NCI-H2107 (cell line): Measurements from ENCODE around the gene PDGFRA.
"Not testable (repeated sequence)": the region's sequence is repeated elsewhere in the genome, so short reads cannot be mapped to it uniquely, and the experiment has no call there.

ENCODE experiments used
- DNase-seq: peaks from one replicate; lab custom pipeline; 2025; lab: John Stamatoyannopoulos, UW

PDGFRA gene

GRCh38 chr4:54320826-54321685 lies 92.0 kb downstream of the PDGFRA start:
- DNase-seq = no peak

GRCh38 chr4:54322818-54323417 lies 93.8 kb downstream of the PDGFRA start:
- peak; percentile 54 for DNase-seq

GRCh38 chr4:54330896-54331295 lies 101.8 kb downstream of the PDGFRA start:
- DNase-seq = no peak

GRCh38 chr4:54332542-54332941 lies 103.4 kb downstream of the PDGFRA start:
- no peak for DNase-seq

- DNase-seq = no peak
These were observed 104.6 kb downstream of the PDGFRA start for GRCh38 chr4:54333657-54334056.

DNA sequence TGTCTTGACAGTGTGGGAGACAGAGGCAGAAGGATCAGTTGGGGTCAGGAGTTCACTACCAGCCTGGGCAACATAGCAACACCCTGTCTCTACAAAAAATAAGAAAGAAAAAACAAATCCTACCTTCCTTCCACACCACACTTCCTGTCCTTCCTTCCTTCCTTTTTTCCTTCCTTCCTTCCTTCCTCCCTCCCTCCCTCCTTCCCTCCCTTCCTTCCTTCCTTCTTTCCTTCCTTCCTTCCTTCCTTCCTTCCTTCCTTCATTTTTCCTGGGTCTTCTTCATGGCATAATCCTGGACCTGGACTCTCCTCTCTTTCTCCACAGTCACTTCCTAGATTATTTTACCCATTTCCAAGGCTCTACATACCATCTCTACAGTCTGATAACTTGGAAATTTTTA lies 105.7 kb downstream of the PDGFRA start:
- DNase-seq = not testable (repeated sequence)

DNA sequence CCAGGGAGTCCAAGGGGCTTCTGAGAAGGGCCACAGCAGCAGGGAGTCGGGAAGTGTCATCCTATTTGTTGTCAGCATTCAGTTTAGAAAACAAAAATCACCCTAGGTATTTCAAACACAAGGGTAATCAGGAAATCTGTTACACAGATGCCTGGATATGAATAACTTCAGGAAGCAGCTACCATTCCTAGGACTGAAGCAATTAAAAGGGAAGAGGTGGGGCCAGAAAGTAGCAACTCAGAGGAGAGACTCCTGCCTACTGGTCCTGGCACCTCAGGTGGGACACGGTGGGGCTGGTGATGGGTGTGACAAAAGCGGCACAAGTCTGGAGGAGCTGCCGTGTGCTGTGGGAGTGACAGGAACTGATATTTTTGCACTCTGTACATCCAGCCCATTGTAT lies 107.9 kb downstream of the PDGFRA start:
- no peak for DNase-seq

- not testable (repeated sequence) for DNase-seq
These were observed 113.0 kb downstream of the PDGFRA start for GRCh38 chr4:54342067-54342466.
